Tibial nerve (tissue), 4 donors: ENCODE data around the gene COL28A1.

Source experiments
- CTCF ChIP-seq, 5 experiments: fragments of 200-600 bp in 3 of 5; fragments of 450-650 bp in 2 of 5; sonication (generic) in 3 of 5; IDR thresholded peaks; one replicate each; pipeline ENCODE4 v1.5.1; 2016 to 2019; ENCODE audit warnings: antibody characterized with exemption in 5 of 5, mild to moderate bottlenecking in 3 of 5, moderate library complexity in 2 of 5
- EP300 ChIP-seq, 2 donors: sonication (generic); formaldehyde crosslinking; IDR thresholded peaks; one replicate each; pipeline ENCODE4 v1.6.1; 2017; ENCODE audit warnings: antibody characterized with exemption in 2 of 2, mild to moderate bottlenecking in 1 of 2
- POLR2A ChIP-seq, 2 donors: fragments of 450-650 bp; IDR thresholded peaks; one replicate each; pipeline ENCODE4 v1.6.1; 2017; ENCODE audit warnings: antibody characterized with exemption in 2 of 2, mild to moderate bottlenecking in 2 of 2, moderate library complexity in 2 of 2

- no peak for TF ChIP-seq CTCF (IDR thresholded peaks at IDR 0.05)
- TF ChIP-seq EP300 (IDR thresholded peaks at IDR 0.05), result no peak
- TF ChIP-seq POLR2A (IDR thresholded peaks at IDR 0.05), result no peak
Observed at GRCh38 chr7:7452119-7452518, 83.6 kb downstream of the COL28A1 start.
